Activated naive CD4-positive, alpha-beta T cell treated with anti-CD3 and anti-CD28 coated beads, Interleukin-2, amount 50 U/mL, for 72 hours (primary cell): Measurements from ENCODE around the gene XPO6. TPM values are rescaled to one million over a fixed set of nuclear protein-coding genes. Genes with fewer than 3 reads are reported as not detected.
A peak's percentile ranks its signal among the peaks of the same experiment; 100 is the strongest.

ENCODE experiments used
- ATAC-seq, 2 donors: fragments of 150-1000 bp; cut with Tn5 transposase; 2 replicates each; pipeline ENCODE4 v1.10.0; 2021; ENCODE audit warnings: mild to moderate bottlenecking in 2 of 2, moderate library complexity in 2 of 2
- DNase-seq, 2 donors: peaks; one replicate each; pipeline ENCODE4 v3.0.0; 2021 to 2022; ENCODE audit warnings: low spot score in 2 of 2
- H3K27ac Mint-ChIP-seq, 2 donors: one replicate each; pipeline ENCODE4 v1.8.0; 2022; ENCODE audit warnings: mild to moderate bottlenecking in 2 of 2, mixed read lengths in 2 of 2
- H3K36me3 Mint-ChIP-seq, 2 donors: one replicate each; pipeline ENCODE4 v1.8.0; 2022; ENCODE audit warnings: mixed read lengths in 2 of 2
- H3K9me3 Mint-ChIP-seq, 2 donors: one replicate each; pipeline ENCODE4 v1.8.0; 2022; ENCODE audit warnings: mixed read lengths in 2 of 2
- total RNA-seq, 2 donors: library from RNA; stranded (reverse); gene quantifications; one replicate each; pipeline ENCODE4 v1.2.3, GENCODE V29; 2022

The XPO6 gene
- total RNA-seq, 2 donors from 2014 or later = 204 to 278 TPM

- H3K36me3 Mint-ChIP-seq = peaks cover 38 to 53% of the 10 kb centered on the region in 2 donors
- no peaks in the 10 kb centered on the region for H3K9me3 Mint-ChIP-seq
- DNase-seq = no peak
These were observed 62.5 kb downstream of the XPO6 start for GRCh38 chr16:28149011-28149888.

GRCh38 chr16:28146536-28146935 lies 65.2 kb downstream of the XPO6 start:
- Mint-ChIP-seq H3K9me3 (no peaks in the 10 kb centered on the region), H3K27ac (peak overlapping the region; percentile 24 to 62), H3K36me3 (peaks cover 36 to 48% of the 10 kb centered on the region in 2 donors)
- DNase-seq = no peak
- peak in 1 of 2 donors; percentile 18 for ATAC-seq

More at GRCh38 chr16:28149011-28149888, 62.5 kb downstream of the XPO6 start:
- ATAC-seq = peak; percentile 61 to 70
- H3K27ac Mint-ChIP-seq = peak overlapping the region; percentile 39 to 88

- Mint-ChIP-seq H3K36me3 (peaks cover 29 to 40% of the 10 kb centered on the region in 2 donors), H3K9me3 (no peaks in the 10 kb centered on the region), H3K27ac (peak overlapping the region; percentile 24 to 53)
- no peak for DNase-seq
- no peak for ATAC-seq
These were observed 66.0 kb downstream of the XPO6 start for GRCh38 chr16:28145796-28146195.

- DNase-seq (peak; percentile 58 to 69), ATAC-seq (peak; percentile 88)
- Mint-ChIP-seq H3K27ac (peak overlapping the region; percentile 94), H3K36me3 (peaks cover 21 to 29% of the 10 kb centered on the region in 2 donors), H3K9me3 (no peaks in the 10 kb centered on the region)
These were observed 70.8 kb downstream of the XPO6 start for GRCh38 chr16:28140788-28141618.

- ATAC-seq = peak; percentile 21
These were observed 72.2 kb downstream of the XPO6 start for GRCh38 chr16:28139530-28139929.

GRCh38 chr16:28136751-28137434 lies 74.9 kb downstream of the XPO6 start:
- peaks cover 22 to 43% of the 10 kb centered on the region in 2 donors for H3K36me3 Mint-ChIP-seq
- DNase-seq = no peak
- H3K27ac Mint-ChIP-seq = peak overlapping the region; percentile 76 to 90
- no peaks in the 10 kb centered on the region for H3K9me3 Mint-ChIP-seq
- no peak for ATAC-seq

More at GRCh38 chr16:28139530-28139929, 72.2 kb downstream of the XPO6 start:
- Mint-ChIP-seq H3K9me3 (no peaks in the 10 kb centered on the region), H3K36me3 (peaks cover 17 to 36% of the 10 kb centered on the region in 2 donors), H3K27ac (peak overlapping the region; percentile 85)
- no peak for DNase-seq

- Mint-ChIP-seq H3K36me3 (peaks cover 22 to 54% of the 10 kb centered on the region in 2 donors), H3K27ac (peak overlapping the region in 1 of 2 donors; percentile 26), H3K9me3 (no peaks in the 10 kb centered on the region)
- no peak for DNase-seq
- no peak for ATAC-seq
These were observed 78.1 kb downstream of the XPO6 start for GRCh38 chr16:28133666-28134065.

- H3K27ac Mint-ChIP-seq = peak overlapping the region in 1 of 2 donors; percentile 44
- H3K36me3 Mint-ChIP-seq = peaks cover 21 to 50% of the 10 kb centered on the region in 2 donors
- DNase-seq (no peak), ATAC-seq (no peak)
- H3K9me3 Mint-ChIP-seq = no peaks in the 10 kb centered on the region
These were observed 79.9 kb downstream of the XPO6 start for GRCh38 chr16:28131743-28132393.

- ATAC-seq (no peak), DNase-seq (no peak)
- Mint-ChIP-seq H3K9me3 (no peaks in the 10 kb centered on the region), H3K36me3 (peaks cover 15 to 50% of the 10 kb centered on the region in 2 donors), H3K27ac (peak overlapping the region; percentile 41 to 44)
These were observed 80.6 kb downstream of the XPO6 start for GRCh38 chr16:28131181-28131580.

GRCh38 chr16:28130099-28131088 lies 81.4 kb downstream of the XPO6 start:
- peak overlapping the region; percentile 44 to 88 for H3K27ac Mint-ChIP-seq
- no peak for ATAC-seq
- H3K36me3 Mint-ChIP-seq = peaks cover 18 to 46% of the 10 kb centered on the region in 2 donors

GRCh38 chr16:28126684-28127620 lies 84.8 kb downstream of the XPO6 start:
- H3K9me3 Mint-ChIP-seq = no peaks in the 10 kb centered on the region
- ATAC-seq = peak in 1 of 2 donors; percentile 16
- no peak for DNase-seq
- peak overlapping the region; percentile 54 to 87 for H3K27ac Mint-ChIP-seq
- peaks cover 14 to 32% of the 10 kb centered on the region in 2 donors for H3K36me3 Mint-ChIP-seq

More at GRCh38 chr16:28130099-28131088, 81.4 kb downstream of the XPO6 start:
- no peak for DNase-seq
- no peaks in the 10 kb centered on the region for H3K9me3 Mint-ChIP-seq

GRCh38 chr16:28125592-28125991 lies 86.2 kb downstream of the XPO6 start:
- Mint-ChIP-seq H3K9me3 (no peaks in the 10 kb centered on the region), H3K36me3 (peaks cover 17 to 37% of the 10 kb centered on the region in 2 donors), H3K27ac (no peak overlapping the region)
- DNase-seq (no peak), ATAC-seq (no peak)

GRCh38 chr16:28121527-28121926 lies 90.2 kb downstream of the XPO6 start:
- Mint-ChIP-seq H3K9me3 (no peaks in the 10 kb centered on the region), H3K36me3 (peaks cover 17 to 21% of the 10 kb centered on the region in 2 donors), H3K27ac (peak overlapping the region; percentile 37 to 73)
- DNase-seq (no peak), ATAC-seq (no peak)

- Mint-ChIP-seq H3K27ac (peak overlapping the region in 1 of 2 donors; percentile 37), H3K36me3 (peaks cover 21 to 27% of the 10 kb centered on the region in 2 donors), H3K9me3 (no peaks in the 10 kb centered on the region)
- no peak for DNase-seq
- ATAC-seq = no peak
These were observed 91.0 kb downstream of the XPO6 start for GRCh38 chr16:28120754-28121153.
